NCI-H345 treated with DMSO at 0.1 percent for 48 hours (cell line): ENCODE measurements around the gene SLC35F1.
A peak's percentile ranks its signal among the peaks of the same experiment; 100 is the strongest.

Experiments
- DNase-seq: peaks from one replicate; lab custom pipeline; 2025; ENCODE audit not compliant: unreplicated experiment; lab: John Stamatoyannopoulos, UW

Gene SLC35F1

DNA sequence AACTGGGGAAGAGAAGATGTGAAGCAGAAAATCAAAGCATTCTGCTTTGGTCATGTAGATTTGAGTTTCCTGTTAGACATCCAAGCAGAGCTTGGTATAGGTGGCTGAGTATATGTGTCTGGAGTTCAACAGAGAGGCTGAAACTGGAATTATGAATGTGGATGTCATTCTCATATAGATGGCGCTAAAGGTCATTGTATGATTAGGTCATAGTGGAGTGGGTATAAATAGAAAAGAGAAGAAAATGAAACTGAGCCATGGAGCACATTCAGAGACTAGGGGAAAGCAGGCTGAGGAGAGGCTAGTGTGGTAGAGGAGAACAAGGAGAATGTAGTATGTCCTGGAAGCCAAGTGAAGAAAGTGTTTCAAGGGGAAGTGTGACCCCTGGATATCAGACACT, 345.4 kb downstream of the SLC35F1 start:
- DNase-seq, result no peak

DNA sequence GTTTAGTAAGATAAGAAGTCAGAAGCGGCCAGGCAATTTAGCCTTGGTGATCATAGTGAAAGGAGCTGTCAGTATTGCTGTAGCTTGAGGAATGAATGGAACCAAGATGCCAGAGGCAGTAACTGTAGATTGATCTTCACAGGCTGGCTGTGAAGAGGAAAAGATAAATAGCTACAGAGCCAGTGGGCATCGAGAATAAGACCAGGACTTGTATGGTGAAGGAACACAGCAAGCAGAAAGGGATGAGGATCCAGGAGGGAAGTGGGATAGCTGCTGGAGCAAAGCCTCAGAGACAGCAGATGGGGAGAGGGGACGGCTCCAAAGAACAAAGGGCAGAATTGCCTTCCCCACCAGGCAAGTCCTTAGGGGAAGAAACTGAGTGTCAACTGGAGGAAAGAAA, 346.7 kb downstream of the SLC35F1 start:
- no peak for DNase-seq

DNA sequence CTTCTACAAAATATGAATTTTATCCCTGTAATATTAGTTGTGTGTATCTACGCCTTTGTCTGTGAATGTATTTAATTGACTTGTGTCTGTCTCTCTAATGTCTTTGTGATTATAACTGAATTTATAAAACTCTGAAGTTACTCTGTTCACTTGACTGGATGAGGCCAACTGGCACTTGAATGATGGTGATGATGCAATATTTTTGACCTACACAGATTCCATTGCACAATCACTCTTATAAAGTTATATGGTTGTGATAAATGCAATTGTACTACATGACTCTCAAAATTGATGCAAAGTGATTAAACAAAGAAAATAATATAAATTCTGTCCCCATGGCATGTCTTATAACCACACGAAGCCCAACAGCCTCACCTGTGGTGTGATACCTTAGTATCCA, 353.8 kb downstream of the SLC35F1 start:
- DNase-seq, result no peak

DNA sequence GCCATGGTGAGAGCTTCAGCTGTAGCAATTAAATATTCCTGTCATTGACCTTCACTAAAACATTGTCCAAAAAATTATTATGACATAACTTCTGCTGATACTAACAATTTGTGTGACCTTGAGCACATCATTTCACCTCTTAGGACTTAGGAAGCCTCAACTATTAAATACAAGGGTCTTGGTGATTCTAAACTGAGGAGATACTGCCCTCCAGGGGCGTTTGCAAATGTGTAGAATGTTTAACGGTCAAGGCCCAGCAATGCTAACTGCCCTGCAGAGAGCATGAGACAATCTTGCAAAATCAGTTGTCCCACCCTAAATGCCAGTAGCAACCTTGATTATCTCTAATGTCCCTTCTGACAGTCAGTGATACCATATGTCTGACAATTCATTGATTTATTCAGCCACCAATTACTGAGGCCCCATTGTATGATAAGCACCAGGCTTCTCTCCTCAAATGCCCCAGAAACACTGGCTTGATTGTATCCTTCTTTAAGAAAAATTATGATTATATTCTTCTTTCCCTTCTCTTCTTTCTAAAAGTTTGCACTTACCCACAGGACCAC, 356.9 kb downstream of the SLC35F1 start:
- DNase-seq, result no peak

DNA sequence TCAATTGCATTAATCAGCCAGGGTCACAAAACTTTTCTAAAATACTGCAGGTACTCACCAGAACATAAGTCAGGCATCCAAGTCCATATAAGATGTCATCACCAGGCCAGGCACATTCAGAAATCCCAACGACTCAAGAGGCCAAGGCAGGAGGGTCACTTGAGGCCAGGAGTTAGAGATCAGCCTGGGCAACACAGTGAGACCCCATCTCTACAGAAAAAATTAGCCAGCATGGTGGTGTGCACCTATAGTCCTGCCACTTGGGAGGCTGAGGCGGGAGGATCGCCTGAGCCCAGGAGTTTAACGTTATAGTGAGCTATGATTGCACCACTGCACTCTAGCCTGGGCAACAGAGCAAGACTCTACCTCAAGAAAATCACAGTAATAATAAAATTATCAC, 362.6 kb downstream of the SLC35F1 start:
- DNase-seq, result no peak

DNA sequence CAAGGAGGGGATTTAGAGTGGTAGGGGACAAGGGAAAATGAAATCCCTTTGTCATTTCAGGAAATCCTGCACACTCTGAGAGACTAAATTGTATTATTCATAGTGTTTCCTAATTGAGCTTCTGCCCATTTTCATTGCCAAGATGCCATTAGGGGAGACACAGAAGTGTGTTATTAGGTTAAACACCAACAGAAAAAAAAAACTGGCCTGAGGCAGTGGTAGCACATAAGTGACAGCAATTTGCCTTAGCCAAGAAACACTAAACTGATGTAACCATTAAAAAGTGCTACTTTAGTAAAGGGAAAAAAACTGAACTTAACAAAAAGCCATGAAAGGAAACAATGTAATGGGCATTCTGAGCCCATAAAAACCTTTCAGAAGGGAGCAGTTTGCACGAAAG, 370.6 kb downstream of the SLC35F1 start:
- no peak for DNase-seq

DNA sequence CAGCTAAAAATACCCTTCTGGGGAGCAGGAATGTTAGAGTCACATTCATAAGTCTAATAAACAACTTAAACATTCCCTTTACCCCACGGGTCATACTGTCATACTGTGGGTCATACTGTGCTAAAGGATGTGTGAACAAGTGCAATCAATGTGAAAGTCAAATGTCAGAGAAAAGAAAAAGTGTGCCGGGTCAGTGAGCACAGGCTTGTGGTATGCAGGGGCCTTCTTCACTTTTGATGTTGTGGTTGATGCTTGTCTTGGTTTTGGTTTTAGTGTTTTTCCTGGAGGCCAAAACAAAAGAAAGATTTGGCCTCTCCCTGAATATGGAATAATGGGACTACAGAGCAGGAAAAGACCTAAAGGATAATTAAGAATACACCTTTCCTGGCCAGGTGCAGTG, 373.1 kb downstream of the SLC35F1 start:
- DNase-seq, result no peak

DNA sequence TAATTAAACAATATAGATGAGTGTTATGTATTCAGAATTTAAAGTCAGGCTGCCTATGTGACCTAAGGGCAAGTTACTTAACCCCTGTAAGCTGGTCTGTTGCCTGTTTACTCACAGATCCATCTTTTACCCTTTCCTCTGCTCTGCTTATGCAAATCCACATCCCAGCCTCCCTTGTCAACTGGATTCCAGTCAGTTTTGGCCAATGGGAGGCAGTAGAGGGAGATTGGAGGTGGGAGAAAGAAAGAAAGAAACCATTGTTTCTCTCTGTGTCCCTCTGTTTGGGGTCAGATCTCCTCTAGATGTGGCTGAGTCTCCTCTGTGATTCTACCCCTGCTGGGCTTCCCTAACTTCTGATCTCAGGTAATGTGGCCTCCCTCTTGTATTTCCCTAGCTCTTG, 374.2 kb downstream of the SLC35F1 start:
- no peak for DNase-seq

DNA sequence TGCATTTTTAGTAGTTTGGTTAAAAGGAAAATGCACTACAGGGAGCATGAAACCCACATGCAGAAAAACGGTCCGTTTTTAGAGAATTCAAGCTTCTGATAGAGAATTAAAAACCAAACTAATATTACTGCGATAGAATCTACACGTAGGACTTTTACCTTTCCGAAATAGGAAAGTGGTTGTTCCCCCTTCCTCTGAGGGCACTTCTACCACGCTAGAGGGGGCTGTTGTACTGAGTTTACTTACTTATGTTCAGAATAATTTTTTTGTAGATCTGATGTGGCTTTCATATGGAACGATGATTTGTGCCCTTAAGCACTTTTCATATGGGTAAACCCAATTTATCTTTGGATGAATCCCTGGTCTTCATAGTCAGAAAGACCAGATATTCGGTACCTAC, 376.7 kb downstream of the SLC35F1 start:
- peak; percentile 77 for DNase-seq

DNA sequence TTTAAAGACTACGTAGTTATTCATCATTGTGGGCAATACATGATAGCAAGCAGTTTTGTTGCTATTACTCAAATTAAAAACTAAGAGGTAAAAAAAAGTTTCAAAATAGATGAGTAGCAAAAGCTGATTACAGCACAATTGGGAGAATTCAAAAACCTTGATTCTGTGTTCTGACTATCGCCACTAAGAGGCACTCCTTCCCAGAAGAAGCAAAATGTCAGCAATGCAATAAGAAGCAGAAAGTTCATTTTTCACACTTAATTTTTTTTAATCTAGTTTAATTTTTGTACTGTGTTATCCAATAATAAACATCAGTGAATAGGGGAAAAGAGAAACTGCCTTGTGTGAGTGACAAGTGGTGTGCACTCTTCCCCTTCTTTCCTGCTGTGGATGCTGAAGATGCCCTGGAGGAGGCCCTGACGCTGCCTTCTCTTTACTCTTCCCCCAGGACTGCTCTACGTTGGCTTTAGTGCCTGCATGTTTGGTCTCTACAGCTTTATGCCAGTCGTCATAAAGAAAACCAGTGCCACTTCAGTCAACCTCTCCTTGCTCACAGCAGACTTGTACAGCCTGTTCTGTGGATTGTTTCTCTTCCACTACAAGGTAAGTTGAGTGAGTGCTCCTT, 377.8 kb downstream of the SLC35F1 start:
- peak; percentile 35 for DNase-seq

DNA sequence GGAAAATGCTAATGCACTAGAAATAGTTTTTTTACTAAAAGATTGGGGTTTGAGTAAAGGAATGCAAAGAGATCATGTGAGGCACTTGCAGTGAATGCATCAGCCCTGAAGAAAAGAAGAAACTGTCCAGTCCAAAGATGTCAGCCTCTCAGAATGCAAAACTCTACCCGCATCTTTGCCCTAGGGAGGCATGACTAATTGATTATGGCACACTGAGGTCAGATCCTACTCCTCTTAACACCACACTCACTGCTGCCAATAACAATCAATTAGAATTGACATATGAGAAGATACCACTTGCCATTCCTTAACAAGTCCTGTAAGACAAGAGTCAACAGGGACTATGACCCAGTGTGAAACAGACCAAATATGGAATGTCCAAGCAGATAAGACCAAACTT, 378.7 kb downstream of the SLC35F1 start:
- DNase-seq, result no peak

DNA sequence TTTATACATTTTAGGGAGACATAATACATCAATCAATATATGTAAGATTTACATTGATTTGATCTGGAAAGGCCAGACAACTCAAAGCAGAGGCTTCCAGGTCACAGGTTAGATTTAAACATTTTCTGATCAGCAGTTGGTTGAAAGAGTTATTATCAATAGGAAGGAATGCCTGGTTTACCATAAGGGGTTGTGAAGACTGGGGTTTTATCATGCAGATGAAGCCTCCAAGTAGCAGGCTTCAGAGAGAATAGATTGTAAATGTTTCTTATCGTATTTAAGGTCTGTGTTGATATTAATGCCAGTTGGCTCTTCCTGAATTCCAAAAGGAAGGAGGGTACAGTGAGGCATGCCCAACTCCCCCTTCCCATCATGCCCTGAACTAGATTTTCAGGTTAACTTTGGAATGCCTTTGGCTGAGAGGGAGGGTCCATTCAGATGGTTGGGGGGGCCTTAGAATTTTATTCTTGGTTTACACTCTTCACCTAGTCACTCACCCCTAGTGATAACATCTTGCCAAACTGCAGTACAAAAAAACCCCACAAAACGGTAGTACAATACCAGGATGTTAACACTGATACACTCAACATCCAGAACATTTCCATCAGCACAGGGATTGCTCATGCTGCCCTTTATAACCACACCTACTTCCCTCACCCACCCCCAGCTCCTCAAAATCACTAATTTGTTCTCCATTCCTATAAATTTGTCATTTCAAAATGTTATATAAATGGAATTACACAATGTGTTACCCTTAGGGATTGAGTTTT, 381.5 kb downstream of the SLC35F1 start:
- DNase-seq, result no peak

DNA sequence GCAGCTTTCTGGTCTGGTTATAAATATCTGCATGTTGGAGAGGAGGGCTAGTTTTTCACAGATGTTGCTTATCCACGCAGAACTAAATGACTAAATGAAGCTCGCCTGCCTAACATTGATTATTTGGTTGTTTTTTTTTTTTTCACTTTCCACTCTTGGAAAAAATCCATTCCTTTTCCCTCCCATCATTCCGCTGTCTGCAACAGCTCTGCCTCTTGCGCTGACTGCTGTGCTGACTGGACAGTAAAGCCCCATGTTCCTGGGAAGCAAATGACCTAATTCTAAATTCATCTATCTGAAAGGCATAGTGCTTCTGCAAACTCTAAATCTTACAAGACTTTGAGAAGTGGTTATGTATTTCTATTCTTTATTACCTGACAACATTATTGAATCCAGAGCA, 385.5 kb downstream of the SLC35F1 start:
- DNase-seq, result no peak

DNA sequence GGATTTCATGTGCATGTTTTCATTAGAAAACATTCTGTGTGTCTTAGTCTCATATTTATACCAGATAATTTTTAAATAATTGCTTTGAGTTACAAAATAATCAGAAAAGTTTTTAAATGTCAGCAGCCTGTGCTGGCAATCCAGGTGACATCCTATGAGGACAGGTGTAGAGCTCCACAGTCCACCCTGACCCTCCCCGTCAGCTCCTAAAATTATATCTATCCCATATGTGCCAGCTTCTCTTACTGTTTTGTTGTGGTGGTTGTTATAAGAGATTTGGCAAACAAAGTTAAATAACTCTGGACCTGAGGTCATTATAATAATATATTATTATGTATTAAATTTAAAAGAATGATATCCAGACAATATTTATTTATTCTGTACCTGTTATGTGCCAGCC, 387.8 kb downstream of the SLC35F1 start:
- no peak for DNase-seq

DNA sequence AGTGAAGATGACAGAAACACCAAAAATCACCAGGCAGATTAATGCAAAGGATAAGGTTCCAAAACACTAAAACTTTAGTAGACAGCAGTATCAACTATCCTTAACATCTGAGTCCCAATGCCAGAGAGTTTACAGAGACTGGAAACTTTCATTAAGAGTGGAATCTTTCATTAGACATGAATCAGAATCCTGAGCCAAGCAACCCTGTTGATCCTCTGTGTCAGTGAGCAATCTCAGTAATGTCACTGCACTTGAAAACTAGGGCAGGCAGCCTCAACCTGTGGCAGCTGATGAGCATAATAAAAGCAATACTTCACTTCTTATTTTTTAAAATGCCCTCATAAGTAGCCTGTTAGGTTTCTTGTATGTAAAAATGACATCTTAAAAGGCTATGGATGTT, 388.3 kb downstream of the SLC35F1 start:
- DNase-seq, result no peak

DNA sequence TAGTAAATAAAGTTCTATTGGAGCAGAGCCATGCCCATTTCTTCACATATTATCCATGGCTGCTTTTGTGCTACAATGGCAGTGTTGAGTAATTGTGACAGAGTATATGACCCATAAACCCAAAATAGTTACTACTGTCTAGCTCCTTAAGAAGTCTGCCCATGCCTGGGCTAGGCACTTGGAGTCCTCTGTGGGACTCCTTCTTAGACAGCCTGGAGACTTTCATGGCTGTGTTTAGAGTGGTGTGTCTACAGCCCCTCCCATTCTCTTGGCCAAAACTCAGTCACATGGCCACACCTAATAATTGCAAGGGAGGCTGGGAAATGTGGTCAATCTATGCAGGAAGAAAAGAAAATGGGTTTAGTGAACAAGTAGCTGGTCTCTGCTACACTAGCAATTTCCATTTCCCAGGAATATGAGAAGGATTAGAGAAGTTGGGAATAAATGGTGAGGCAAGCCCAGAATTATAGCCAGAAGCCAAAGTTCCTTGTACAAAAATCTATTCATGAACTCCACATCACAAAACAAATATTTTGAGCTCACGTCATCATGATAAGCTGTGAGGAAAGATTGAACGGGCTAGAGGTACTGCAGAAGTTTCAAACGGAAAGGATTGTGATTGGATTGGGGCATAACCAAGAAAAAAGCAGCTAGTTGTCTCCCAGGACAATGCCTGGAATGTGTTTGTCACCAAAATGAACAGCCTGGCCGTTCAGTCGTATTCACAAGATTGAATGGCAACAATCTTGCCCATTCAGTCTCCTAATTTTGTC, 389.3 kb downstream of the SLC35F1 start:
- no peak for DNase-seq

DNA sequence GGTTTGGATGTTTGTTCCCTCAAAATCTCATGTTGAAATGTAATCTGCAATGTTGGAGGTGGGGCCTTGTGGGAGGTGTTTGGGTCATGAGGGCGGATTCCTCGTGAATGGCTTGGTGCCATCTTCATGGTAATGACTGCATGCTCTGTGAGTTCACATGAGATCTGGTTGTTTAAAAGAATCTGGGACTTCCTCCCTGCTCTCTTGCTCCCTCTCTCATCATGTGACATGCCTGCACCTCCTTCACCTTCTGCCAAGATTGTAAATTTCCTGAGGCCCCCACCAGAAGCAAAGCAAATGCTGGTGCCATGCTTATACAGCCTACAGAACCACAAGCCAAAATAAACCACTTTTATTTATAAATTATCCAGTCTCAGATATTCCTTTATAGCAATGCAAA, 390.8 kb downstream of the SLC35F1 start:
- no peak for DNase-seq

DNA sequence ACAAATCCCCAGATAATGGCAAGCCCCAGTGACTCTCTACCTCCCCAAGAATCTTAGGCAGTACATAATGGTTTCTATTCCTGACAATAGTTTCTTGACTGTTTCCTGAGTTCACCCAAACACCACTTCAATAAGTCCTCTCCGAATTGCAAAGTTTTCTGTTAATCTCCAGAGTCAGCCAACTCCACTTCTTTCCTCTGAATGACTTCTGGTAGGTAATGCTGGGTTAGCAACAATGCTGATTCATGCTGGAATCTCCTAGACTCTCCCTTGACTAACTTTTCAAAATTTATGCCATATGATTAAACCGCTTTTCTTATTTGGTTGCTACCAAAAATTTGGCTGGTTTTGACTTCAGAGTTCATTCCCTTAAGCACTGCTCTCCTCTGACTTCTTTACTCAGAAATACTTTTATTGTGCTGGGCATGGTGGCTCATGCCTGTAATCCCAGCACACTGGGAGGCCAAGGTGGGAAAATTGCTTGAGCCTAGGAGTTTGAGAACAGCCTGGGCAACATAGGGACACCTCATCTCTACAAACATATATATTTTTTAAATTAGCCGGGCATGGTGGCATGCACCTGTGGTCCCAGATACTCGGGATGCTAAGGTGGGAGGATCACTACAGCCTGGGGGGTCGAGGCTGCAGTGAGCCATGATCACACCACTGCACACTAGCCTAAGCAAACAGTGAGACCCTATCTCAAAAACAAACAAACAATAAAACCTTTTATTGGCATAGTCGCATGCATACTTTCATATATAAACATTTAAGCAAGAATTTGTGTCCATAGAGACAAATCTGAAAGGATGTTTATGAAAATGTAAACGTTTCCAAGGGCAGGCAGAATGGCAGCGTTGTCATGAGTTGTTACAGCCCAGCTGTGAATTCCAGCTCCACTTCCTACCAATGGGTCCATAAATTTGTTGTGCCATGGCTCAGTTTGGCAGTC, 391.7 kb downstream of the SLC35F1 start:
- DNase-seq, result no peak

DNA sequence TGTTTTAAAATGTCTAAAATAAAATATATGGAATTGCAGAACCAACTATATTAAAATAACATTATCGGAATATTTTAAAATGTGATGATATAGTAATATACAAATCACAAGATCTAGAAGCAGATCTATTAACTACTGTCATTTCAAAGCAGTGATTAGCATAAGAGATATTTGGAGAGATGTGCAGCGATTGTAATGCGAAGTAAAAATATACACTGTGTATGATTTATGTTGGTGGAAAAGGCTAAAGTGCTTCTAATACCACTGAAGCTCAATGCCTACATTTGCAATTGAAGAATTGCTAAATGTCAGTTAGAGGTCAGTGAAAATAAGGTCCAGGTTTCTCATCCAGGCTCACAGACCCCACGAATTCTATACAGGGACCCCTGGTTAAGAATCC, 392.4 kb downstream of the SLC35F1 start:
- no peak for DNase-seq

DNA sequence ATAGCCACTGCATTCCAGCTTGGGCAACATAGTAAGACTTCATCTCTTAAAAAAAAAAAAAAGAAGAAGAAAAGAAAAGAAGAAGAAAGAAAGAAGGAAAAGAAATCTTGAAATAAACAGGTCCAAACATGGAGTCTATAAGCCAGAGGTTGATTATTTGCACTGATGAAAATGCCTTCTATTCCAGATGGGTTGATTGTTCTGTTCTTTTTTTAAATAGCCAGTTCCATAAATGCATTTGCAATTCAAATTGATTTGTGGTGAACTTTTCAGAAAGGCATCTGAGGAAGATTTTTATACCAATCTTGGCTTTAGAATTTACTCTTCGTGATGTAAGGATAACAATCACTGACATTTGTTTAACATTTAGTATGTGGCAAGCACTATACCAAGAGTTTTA, 397.3 kb downstream of the SLC35F1 start:
- no peak for DNase-seq

DNA sequence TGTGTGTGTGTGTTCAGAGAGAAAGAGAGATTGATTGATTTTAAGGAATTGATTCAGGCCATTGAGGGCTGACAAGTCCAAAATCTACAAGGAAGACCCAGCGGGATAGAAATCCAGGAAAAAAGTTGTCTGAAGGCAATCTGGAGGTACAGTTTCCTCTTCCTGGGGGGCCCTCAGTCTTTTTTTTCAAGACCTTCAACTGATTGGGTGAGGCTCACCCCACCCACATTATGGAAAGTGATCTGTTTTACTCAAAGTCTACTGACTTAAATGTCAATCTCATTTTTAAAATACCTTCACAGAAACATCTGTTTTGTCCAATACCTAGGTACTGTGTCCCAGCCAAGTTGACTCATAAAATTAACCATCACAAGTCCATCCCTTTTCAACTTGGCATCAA, 398.0 kb downstream of the SLC35F1 start:
- DNase-seq, result no peak
